Keratinocyte (primary cell): ENCODE results near the gene KMT2A.

Source experiments
- EZH2 ChIP-seq: IDR thresholded peaks from one replicate; pipeline ENCODE4 v1.6.1; 2012; ENCODE audit warnings: inconsistent platforms, mild to moderate bottlenecking, low read length, moderate library complexity
- TF ChIP-seq, protein P1 (sequence below), 3 experiments: IDR thresholded peaks in 1 of 3; conservative IDR thresholded peaks in 1 of 3; optimal IDR thresholded peaks in 1 of 3; 2 replicates in 2 of 3; 3 replicates in 1 of 3; pipeline versions ENCODE3 to v1.5.1; 2011; ENCODE audit warnings: low read length in 3 of 3, mild to moderate bottlenecking in 3 of 3, moderate library complexity in 2 of 3, control low read depth in 1 of 3, inconsistent platforms in 1 of 3; ENCODE audit not compliant: insufficient read depth in 2 of 3; ENCODE audit errors: extremely low read depth in 1 of 3

GRCh38 chr11:118524757-118525470, 88.6 kb downstream of the KMT2A start:
- TF ChIP-seq EZH2: no peak
- TF ChIP-seq, protein P1, sequence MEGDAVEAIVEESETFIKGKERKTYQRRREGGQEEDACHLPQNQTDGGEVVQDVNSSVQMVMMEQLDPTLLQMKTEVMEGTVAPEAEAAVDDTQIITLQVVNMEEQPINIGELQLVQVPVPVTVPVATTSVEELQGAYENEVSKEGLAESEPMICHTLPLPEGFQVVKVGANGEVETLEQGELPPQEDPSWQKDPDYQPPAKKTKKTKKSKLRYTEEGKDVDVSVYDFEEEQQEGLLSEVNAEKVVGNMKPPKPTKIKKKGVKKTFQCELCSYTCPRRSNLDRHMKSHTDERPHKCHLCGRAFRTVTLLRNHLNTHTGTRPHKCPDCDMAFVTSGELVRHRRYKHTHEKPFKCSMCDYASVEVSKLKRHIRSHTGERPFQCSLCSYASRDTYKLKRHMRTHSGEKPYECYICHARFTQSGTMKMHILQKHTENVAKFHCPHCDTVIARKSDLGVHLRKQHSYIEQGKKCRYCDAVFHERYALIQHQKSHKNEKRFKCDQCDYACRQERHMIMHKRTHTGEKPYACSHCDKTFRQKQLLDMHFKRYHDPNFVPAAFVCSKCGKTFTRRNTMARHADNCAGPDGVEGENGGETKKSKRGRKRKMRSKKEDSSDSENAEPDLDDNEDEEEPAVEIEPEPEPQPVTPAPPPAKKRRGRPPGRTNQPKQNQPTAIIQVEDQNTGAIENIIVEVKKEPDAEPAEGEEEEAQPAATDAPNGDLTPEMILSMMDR (optimal IDR thresholded peaks at IDR 0.05 in 1 of 3, IDR thresholded peaks at IDR 0.05 in 1 of 3, conservative IDR thresholded peaks at IDR 0.05 in 1 of 3; ENCODE audit: extremely low read depth in 1 of 3, insufficient read depth in 2 of 3, low read length in 3 of 3): no peak
